Tongue (tissue), 2 donors: ENCODE results near the gene BABAM2. TPM values are rescaled to one million over a fixed set of nuclear protein-coding genes. Genes with fewer than 3 reads are reported as not detected.
"Not testable (repeated sequence)": the region's sequence is repeated elsewhere in the genome, so short reads cannot be mapped to it uniquely, and the experiment has no call there.

Source experiments
- DNase-seq: peaks from one replicate; pipeline ENCODE4 v3.0.0-alpha.2; 2015
- total RNA-seq: library from RNA; depleted of rRNA; stranded (reverse); fragments of >200 nt; gene quantifications from one replicate; pipeline ENCODE4 v1.2.3, GENCODE V29; 2014

BABAM2 gene
- total RNA-seq, 1 donor from 2014 or later, result 16.1 TPM

DNA sequence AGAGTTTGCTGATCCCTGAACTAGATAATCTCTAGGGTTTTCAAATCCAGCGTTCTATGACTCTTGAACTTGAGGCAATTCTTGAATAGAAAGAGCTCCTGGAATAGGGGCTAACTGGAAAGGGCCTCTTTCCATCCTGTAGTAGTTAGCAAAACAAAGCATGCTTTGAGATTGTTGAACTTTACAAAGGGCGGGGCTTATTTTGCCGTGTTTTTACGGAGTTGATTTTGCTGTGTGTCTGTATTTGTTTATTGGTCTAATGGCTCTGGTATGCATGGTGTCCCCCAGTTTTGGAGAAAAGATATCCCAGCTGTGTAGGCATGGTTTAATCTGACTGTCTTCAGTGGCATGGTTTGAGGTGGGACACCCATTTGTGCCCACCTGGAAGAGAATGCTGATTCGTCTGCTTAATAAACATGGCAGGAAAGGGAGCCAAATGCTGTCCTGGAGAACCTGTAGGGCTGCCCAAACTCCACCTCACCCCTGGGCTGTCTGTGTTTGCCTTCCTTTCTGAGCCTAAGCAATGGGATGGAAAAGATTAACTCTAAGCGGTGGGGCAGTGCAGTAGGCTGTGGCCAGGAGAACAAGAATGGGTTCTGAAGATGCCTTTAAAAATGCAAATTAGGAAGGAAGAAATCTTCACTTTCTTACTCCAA lies 428.1 kb downstream of the BABAM2 start:
- DNase-seq, result no peak

DNA sequence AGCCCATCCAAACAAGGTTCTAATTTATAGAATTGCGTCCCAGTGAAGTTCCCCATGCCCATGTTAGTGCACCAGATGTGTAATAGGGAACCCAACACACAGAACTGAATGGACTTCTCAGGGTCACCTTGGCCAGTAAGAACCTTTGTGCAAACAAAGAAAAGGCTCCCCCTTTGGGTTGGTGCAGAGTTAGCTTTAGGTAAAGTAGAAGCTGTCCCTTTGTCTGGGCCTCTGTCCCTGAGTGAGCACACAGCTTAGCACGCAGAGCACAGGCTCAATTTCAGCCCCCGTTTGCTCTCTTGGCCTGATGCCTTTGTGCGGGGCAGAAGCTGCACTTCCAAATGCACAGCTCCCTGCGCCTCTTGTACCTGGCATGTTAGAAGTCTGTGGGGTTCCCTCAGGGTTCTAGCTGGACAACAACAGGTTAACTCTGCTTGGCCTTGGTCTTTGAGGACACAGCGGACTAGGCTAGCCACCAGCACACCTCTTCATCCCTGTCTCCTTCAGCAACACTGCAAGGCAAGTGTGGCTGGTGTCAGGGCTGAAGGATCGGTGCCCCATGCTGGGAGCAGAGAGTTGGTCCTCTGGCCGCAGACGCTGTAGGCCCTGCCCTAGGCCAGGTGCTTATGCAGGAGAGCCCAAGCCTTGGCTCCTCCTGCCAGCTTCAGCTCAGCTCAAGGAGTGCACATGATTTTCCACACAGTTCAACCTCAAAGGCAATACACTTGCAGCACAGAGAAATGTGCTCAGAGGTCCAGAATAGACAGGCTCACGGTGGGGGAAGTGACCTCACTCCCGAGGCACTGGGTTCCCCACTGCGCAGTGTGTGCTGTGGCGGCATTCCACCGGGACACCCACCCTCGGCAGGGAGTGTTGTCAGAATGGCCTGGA lies 428.8 kb downstream of the BABAM2 start:
- DNase-seq, result no peak

DNA sequence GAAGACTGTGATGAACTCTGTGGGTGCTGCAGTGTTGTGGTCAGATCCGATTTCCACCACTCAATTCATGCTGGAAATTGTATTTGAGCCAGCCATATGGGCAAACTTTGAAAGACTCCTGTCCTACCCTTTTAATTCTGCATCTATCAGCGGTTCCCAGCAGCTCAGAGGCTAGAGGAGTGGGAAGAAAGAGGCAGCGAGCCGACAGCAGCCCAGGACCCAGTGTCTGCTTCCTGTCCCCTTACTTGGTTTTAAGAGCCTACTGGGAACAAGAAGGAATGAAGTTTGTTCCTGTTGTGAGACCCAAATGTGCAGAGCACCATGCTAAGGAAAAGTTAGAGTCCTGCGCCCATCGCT lies 429.5 kb downstream of the BABAM2 start:
- DNase-seq, result no peak

DNA sequence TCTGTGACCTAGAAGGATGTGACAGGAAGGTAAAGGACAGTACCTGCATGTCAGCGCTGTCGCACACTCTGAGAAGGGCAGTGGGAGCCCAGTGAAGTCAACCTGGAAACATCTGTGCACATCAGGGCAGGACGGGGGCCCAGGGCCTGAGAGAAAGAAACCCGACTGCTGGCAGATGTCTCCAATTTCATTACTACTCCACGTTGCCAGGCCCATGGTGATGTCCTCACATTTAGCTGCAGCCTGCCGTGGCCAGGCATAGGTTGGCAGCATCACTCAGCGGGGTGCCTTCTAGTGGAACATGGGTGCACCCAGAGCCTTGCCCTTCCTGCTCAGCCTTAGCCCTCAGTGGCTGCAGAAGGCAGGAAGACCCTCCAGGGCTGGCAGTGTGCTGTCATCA lies 429.8 kb downstream of the BABAM2 start:
- no peak for DNase-seq

DNA sequence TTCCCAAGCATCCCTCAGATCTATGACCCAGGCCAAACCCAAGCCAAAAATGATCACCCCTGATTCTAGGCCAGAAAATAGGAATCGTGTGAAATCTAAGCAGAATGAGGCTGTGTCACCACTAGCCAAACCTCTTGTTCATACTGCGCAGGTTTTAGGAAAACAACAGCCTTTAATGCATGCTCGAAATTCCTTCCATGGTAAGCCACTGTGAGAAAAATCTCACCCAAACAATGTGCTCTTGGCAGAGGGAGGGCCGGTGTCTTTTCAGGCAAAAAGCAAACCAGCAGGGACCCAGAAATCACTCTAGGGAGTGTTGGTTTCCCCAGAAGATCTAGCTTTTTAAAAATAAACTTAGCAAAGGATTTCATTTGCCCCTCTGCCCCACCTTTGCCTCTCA lies 430.9 kb downstream of the BABAM2 start:
- DNase-seq, result no peak

DNA sequence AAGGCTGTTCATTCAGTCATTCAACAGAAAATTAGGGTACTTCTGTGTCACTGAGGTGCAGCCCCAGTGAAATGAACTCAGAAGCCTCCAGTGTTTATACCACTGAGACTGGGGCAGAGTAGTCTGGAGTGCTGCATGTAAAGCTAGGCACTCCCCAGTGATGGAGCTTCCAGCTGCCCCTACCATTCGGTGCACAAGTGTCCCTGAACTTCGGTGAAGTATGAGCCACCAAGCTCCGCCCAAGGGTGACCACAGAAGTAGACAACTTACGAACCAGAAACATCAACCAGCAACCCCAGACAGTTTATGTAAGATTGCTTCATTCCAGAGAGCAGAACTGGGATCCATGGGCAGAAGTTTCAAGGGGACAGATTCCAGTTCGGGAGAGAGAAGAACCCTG lies 431.5 kb downstream of the BABAM2 start:
- no peak for DNase-seq

DNA sequence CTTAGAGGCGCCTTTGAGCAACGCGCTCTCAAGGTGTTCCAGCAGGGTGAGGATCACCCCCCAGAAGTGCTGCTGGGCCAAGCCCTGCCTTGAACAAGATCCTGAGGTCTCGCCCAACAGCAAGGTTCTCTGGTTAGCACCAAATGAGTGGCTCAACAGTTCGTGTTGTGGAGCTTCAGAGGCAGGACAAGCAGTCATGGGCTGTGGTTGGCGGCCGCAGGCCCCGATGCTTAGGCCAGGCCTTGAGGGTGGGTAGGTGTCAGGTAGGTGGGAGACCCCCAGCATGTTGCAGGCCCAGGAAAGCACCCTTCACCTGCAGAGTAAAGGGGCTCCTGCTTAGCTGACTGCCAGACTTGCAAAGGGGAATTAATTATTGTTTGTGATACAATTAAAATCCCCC lies 431.9 kb downstream of the BABAM2 start:
- DNase-seq, result no peak

DNA sequence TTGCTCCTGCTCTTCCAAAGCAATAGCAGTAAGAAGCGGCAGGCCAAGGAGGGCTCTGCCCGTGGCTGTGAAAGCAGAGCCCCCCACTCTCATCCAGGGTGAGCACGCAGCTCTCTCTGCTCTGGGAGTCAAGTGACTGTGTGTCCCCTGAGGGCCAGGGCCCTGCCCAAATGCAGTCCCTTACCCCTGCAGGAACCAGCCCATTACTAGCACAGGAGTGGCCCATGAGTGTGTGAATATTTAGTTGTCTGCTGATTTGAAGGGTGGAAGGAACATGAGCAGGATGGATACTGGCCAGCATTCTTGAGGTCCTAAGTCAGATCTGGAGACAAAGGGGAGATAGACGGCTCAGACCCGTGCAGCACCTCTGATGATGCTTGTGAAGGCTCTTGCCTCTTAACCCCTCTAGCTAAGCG lies 432.5 kb downstream of the BABAM2 start:
- DNase-seq, result no peak

DNA sequence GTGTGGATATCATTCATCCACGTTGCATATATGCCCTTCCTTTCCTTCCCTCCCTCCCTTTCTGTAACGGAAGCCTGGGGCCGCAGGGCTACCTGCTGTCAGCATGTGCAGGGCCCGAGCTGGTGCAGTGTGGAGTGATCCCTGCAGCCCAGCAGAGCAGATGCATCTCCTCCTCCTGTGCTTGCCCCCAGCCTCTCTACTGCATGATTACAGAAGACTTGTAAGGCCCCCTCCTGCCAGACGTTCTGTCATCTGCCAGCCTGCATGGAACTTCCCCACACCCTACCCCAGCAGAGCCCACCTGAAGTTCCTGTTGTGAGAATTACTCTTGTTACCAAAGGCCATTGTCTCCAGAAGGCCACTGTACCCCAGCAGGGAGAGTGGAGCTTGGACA lies 434.6 kb downstream of the BABAM2 start:
- DNase-seq, result no peak

DNA sequence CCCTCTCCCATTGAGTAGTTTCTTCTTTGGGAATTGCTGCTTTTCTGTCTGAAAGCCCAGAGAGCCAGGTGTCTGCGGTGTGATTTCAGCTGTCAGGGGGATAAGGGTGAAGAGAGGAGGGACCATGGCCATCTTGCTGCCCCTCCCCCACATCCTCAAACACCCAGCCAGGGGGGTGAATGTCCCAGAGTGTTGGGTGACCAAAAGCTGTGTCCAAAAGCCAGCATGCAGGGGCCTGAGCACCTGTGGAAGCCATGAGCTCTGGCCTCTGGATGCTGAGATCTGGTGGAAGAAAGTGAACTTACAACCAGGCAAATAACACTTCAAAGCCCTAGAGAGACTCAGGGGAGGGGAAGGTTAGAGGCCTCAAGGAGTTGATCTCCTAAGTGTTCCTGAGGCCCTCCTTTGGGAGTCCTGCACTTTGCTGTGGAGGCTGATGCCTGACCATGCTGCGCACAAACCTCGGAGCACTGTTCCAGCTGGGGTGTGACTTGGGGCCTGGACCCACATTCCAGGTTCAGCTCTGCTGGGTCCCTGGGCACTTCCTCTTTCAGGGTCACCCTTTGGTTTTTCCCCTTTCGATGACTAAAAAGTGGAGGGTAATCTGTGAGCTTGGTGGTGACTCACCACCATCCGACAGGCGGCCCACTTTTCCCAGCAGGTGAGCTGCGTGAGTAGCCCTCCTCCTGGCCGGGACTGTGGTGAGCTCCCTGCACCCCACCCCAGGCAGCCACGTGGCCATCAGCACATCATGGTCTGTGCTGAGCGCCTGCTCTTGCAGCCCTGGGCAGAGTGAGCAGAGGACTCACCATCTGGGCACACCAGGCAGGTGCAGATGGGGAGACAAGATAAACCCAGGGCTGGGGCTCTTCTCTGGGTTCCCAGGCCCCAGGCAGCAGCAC lies 435.3 kb downstream of the BABAM2 start:
- DNase-seq, result no peak

DNA sequence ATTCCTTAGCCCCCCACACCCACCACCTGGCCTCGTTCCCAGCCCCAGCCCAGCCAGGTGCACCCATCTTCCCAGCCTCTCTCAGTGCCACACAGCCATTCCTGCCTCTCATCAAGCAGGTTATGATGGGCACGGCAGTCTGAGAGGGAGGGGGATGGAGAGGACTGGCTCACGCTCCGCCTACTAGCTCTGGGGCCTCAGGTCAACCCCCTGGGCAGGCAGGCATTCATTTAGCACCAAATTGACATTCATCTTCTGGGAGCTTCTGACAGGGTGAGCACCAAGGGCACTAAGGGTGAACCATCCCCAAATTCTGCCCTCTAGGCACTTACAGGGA lies 435.9 kb downstream of the BABAM2 start:
- DNase-seq, result no peak

DNA sequence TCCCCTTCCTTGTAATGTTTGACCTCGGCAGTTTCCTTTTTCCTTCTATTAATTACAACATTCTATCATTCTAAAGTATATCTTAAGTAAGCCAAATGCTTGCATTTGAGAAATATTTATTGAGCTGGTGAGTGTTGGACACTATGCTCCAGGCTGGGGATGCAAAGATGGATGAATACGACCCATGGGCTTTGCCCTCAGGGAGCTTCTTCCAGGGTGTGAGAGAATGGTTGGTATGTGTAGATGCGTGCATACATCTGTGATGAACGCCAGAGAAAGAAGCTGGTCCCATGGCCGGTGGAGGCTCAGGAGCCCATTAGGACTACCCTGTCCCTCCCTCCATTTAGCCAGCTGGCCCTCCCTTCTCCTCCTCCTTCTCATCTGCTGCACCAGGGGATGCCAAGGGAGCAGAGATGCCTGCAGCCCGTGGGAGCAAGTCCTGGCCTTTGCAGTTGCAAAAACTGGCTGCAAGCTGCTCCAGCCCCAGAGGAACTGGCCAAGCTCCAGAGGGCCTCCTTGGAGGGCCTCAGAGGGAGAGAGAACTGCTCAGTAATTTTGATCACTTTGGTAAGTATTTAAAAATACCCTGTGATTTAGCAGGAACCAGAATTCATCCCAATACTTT lies 436.5 kb downstream of the BABAM2 start:
- no peak for DNase-seq

DNA sequence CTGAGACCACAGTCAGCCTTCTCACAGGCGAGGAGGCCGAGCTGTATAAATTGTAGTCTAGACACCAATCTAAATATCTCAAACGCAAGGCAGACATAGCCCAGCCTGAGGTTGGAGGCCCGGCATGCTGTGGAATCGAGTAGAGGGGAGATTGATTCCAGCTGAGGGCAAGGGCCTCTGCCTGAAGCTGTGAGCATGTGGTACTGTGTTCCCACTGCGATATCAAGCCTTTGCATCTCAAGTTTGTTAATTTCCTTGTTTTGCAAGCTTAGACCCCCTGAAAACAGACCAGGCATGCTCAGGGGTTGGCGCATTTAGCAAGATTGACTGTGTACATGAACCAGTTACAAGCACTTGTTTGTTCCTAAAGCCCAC lies 437.0 kb downstream of the BABAM2 start:
- no peak for DNase-seq

DNA sequence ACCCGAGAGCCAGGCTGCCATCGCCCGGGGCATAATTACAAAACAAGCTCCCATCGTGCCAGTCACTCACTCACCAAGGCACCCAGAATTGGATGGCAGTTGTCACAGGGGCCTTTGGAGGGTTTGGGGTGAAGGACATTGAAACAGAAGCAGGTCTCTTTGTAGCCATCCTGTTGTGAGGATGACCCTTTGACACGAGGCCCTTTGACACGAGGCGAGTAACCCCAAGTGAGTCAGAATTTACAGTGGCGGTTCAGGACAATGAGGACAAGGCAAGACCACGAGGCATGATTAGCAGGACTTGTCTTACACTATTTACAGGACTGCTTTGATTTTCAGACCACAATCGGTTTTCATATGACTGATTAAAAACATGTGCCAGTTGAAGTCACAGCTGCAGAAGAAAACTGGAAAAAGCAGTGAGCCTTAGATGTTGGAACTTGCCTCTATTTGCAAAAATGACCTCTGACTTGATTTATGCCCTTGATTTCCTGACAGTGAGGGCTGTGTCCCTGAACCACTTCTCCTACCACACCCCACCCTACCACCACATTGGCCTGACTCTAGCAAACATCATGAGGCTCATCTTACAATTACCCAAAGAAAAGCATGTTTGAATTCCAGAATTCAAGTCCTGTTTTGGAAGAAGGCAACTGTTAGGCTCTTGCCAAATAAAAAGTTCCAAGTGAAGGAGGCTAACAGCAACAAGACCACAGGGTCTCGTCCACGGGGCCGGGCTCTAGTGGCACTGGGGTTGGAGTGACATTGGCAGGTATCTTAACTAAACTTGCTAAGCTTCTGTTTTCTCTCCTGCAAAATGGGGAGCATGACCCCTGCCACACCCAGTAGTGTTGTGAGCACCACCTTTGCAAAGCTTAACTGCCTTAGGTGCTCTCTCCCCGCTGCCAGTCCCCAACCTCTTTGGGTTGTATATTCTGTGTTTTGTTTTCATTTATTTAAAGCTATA lies 437.7 kb downstream of the BABAM2 start:
- no peak for DNase-seq

DNA sequence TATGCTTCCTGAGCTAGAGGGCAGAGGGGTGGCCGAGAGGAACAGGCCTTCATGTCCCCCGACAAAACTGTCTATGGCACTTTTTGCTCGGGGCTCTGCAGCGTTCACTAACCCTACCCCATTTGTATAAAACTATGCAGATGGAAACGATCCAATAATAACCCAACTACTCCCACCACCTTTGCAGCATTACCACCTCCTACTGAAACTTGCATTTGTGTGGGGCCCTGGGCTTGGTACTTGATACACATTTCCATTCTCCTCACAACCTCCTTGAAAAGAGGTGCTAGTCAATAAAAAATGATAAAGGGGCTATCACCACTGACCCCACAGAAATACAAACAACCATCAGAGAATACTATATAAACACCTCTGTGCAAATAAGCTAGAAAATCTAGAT lies 438.7 kb downstream of the BABAM2 start:
- DNase-seq, result no peak

DNA sequence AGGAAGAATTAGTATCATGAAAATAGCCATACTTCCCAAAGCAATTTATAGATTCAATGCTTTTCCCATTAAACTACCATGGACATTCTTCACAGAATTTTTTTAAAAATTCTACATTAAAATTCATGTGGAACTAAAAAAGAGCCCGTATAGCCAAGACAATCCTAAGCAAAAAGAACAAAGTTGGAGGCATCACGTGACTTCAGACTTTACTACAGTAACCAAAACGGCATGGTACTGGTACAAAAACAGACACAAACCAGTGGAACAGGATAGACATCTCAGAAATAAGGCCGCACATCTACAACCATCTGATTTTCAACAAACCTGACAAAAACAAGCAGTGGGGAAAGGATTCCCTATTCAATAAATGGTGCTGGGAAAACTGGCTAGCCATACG lies 440.2 kb downstream of the BABAM2 start:
- not testable (repeated sequence) for DNase-seq

DNA sequence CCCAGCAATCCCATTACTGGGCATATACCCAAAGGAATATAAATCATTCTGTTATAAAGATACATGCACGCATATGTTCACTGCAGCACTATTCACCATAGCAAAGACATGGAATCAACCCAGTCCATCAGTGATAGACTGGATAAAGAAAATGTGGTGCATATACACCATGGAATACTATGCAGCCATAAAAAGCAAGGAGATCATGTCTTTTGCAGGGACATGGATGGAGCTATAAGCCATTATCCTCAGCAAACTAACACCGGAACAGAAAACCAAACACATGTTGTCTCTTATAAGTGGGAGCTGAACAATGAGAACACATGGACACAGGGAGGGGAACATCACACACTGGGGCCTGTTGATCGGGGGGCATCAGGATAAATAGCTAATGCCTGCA lies 441.3 kb downstream of the BABAM2 start:
- DNase-seq, result not testable (repeated sequence)

DNA sequence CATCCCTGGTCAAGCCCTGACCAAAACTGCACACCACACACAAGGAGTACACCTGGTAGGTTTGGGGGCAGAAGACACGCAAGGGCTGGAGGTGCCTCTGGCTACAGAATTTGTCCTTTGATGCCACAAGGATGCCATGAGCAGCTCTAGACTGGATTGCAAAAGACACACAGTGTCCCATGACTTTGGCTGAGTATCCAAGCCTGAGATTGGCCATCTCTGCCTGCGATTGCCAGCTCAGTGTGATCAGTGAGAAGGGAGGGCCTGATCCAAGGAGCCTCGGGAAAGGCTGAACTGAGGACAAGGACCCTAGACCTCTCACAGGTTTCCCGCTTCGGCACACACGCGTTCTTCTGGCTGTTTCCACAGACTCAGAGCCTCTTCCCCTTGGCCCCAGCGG lies 442.2 kb downstream of the BABAM2 start:
- DNase-seq, result no peak

DNA sequence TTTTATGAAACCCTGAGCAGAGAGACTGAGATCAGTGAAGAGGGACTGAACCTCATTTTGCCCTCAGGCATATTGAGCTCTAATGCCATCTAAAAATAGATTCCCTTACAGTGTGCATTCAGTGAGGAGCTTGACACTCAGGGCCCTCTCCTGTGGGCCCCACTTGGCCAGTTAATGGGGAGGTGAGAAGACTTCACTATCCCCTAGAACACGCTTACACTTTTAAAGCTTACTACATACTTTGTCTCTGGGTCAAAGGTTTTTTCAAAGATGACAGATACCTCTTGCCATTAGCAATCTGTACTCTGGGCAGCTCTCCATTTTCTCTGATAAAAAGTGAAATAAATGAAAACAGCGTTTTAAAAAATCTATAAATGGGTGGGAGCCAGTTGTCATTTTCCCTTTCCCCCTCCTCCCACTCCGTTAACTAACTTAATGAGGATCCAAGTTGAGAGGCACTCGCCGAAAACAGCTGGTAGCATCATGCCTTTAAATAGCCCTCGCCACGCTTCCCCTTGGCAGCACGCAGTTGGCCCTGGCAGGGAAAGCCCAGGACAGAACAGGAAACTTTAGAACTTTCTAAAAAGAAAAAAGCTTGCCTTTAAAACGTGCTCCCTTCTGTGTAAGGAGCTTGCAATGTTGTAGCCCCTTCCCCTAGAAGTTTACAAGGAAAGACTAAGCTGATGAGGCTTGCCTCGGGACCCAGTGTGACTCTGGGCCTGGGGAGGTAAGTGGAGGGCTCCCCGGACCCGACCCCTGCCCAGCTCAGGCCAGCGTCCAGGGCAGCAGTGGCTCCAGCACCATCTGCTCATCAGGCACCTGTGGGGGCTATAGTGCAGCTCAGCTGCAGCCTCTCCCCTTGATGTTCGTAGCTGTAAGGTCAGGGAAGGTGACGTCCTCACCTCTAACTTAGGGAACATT lies 443.3 kb downstream of the BABAM2 start:
- DNase-seq, result peak; percentile 90

DNA sequence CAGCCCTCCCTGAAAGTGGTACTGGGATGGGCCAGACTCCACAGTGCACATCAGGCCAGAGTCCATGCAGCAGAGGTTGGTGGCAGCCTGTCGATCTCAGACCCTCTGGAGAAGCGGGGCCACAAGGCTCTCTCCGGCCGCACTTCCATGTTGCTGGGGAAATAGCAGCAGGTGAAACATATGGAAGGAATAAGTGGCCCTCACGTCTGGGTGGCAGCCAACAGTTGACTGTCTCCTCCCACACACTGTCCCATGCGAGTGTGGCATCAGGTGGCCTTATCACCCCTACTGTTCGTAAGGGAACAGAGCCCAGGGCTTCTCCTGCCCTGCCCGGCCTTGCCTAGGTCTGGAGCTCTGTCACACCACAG lies 444.0 kb downstream of the BABAM2 start:
- peak; percentile 68 for DNase-seq
